GM12878 (cell line): ENCODE measurements around the gene ARMC8. TPM values are rescaled to one million over a fixed set of nuclear protein-coding genes. Genes with fewer than 3 reads are reported as not detected.

ENCODE experiments used
- BHLHE40 ChIP-seq, 2 experiments: fragments of 450-650 bp in 1 of 2; IDR thresholded peaks; 2 replicates each; pipeline ENCODE4 v1.6.1; 2011 to 2017; ENCODE audit warnings: low read depth in 2 of 2, borderline replicate concordance in 1 of 2, improper control_type of control experiment in 1 of 2, low read length in 1 of 2, mild to moderate bottlenecking in 1 of 2
- CEBPZ ChIP-seq: fragments of 150-350 bp; IDR thresholded peaks from 2 replicates; pipeline ENCODE4 v1.6.1; 2016; ENCODE audit warnings: low read depth, low read length
- CREM ChIP-seq: IDR thresholded peaks from 2 replicates; pipeline ENCODE4 v1.6.1; 2014; ENCODE audit warnings: antibody characterized with exemption, low read depth
- GATAD2B ChIP-seq: fragments of 450-650 bp; conservative IDR thresholded peaks from 2 replicates; pipeline ENCODE4 v1.6.1; 2017; ENCODE audit warnings: low read depth, mild to moderate bottlenecking, moderate library complexity
- IKZF1 ChIP-seq: fragments of 450-650 bp; conservative IDR thresholded peaks from 2 replicates; pipeline ENCODE4 v1.6.1; 2017; ENCODE audit warnings: antibody characterized with exemption, mild to moderate bottlenecking
- KDM1A ChIP-seq: fragments of 200-600 bp; sonication (generic); IDR thresholded peaks from 2 replicates; pipeline ENCODE4 v1.6.1; 2016; ENCODE audit warnings: borderline replicate concordance
- LARP7 ChIP-seq: fragments of 450-650 bp; IDR thresholded peaks from 2 replicates; pipeline ENCODE4 v1.6.1; 2017; ENCODE audit warnings: mild to moderate bottlenecking
- MXI1 ChIP-seq: fragments of 150-350 bp; IDR thresholded peaks from 2 replicates; pipeline ENCODE4 v1.6.1; 2011; ENCODE audit warnings: low read depth, mild to moderate bottlenecking, inconsistent platforms, low read length, improper control_type of control experiment
- MYC ChIP-seq: IDR thresholded peaks from 2 replicates; pipeline ENCODE4 v1.6.1; 2011; ENCODE audit warnings: mild to moderate bottlenecking, low read length, moderate library complexity, inconsistent platforms; ENCODE audit not compliant: insufficient read depth, insufficient replicate concordance, insufficient read length, severe bottlenecking
- NR2C1 ChIP-seq: fragments of 450-650 bp; IDR thresholded peaks from 2 replicates; pipeline ENCODE4 v1.6.1; 2017; ENCODE audit warnings: antibody characterized with exemption, mild to moderate bottlenecking, moderate library complexity
- PAX8 ChIP-seq: fragments of 450-650 bp; IDR thresholded peaks from 2 replicates; pipeline ENCODE4 v1.6.1; 2017; ENCODE audit warnings: mild to moderate bottlenecking, moderate library complexity
- PML ChIP-seq: IDR thresholded peaks from 2 replicates; pipeline ENCODE4 v1.6.1; 2012; ENCODE audit warnings: low read length, inconsistent platforms
- POLR2A ChIP-seq: IDR thresholded peaks from 2 replicates; pipeline ENCODE4 v1.6.1; 2011; ENCODE audit warnings: low read depth, mild to moderate bottlenecking, low read length
- POLR2AphosphoS2 ChIP-seq: IDR thresholded peaks from 2 replicates; pipeline ENCODE4 v1.6.1; 2011; ENCODE audit warnings: low read depth, mild to moderate bottlenecking, low read length, improper control_type of control experiment, moderate library complexity
- SIN3A ChIP-seq: IDR thresholded peaks from 2 replicates; pipeline ENCODE4 v1.6.1; 2012; ENCODE audit warnings: low read depth, low read length, improper control_type of control experiment
- SIX5 ChIP-seq: IDR thresholded peaks from 2 replicates; pipeline ENCODE4 v1.6.1; 2011; ENCODE audit warnings: mild to moderate bottlenecking, low read depth, low read length, moderate library complexity; ENCODE audit not compliant: severe bottlenecking
- SRF ChIP-seq, 2 experiments: IDR thresholded peaks; 2 replicates each; pipeline ENCODE4 v1.6.1; 2011; ENCODE audit warnings: low read depth in 2 of 2, low read length in 2 of 2, mild to moderate bottlenecking in 1 of 2, moderate library complexity in 1 of 2
- YBX1 ChIP-seq: fragments of 450-650 bp; IDR thresholded peaks from 2 replicates; pipeline ENCODE4 v1.6.1; 2016; ENCODE audit warnings: antibody characterized with exemption
- YY1 ChIP-seq: IDR thresholded peaks from 2 replicates; pipeline ENCODE4 v1.6.1; 2011; ENCODE audit warnings: low read depth, mild to moderate bottlenecking, low read length
- ZNF217 ChIP-seq: fragments of 450-650 bp; IDR thresholded peaks from 2 replicates; pipeline ENCODE4 v1.6.1; 2017; ENCODE audit warnings: antibody characterized with exemption, mild to moderate bottlenecking
- ZNF622 ChIP-seq: fragments of 450-650 bp; IDR thresholded peaks from 2 replicates; pipeline ENCODE4 v1.6.1; 2017; ENCODE audit warnings: mild to moderate bottlenecking, inconsistent platforms
- ZSCAN29 ChIP-seq: fragments of 450-650 bp; IDR thresholded peaks from 2 replicates; pipeline ENCODE4 v1.6.1; 2017; ENCODE audit warnings: mild to moderate bottlenecking, moderate library complexity
- polyA plus RNA-seq, 11 experiments: library from polyadenylated mRNA; depleted of rRNA in 4 of 11; unstranded in 6 of 11; stranded (reverse) in 5 of 11; fragments of >200 nt; fragmentation: Nextera tagmentation in 4 of 11; fragmentation: Illumina TruSeq in 1 of 11; extraction: Ambion mirVana in 4 of 11; extraction: Trizol in 1 of 11; gene quantifications; 1 replicate in 1 of 11; 2 replicates in 10 of 11; pipeline versions ENCODE4 v1.2.1 to v1.2.3, GENCODE V29; 2011 to 2016; ENCODE audit warnings: inconsistent platforms in 2 of 11, missing spikeins in 2 of 11, low read depth in 1 of 11
- total RNA-seq, 4 experiments: library from RNA; depleted of rRNA in 3 of 4; stranded (reverse); fragments of >200 nt in 3 of 4; fragmentation: Illumina TruSeq in 1 of 4; extraction: Trizol in 1 of 4; gene quantifications; 2 replicates each; pipeline versions ENCODE4 v1.2.1 to v1.2.3, GENCODE V29; 2013 to 2021
- TF ChIP-seq, protein P1 (sequence below): IDR thresholded peaks from 2 replicates; pipeline ENCODE4 v1.6.1; 2011; ENCODE audit warnings: borderline replicate concordance, low read depth, mild to moderate bottlenecking, moderate library complexity, mixed read lengths, low read length; ENCODE audit not compliant: insufficient read depth; ENCODE audit errors: extremely low read length
- TF ChIP-seq, protein P2 (sequence below), 3 experiments: IDR thresholded peaks in 2 of 3; conservative IDR thresholded peaks in 1 of 3; 2 replicates each; pipeline ENCODE4 v1.5.1; 2011; ENCODE audit warnings: low read depth in 3 of 3, low read length in 3 of 3, mild to moderate bottlenecking in 3 of 3, control low read depth in 2 of 3, moderate library complexity in 2 of 3, inconsistent platforms in 1 of 3, mixed read lengths in 1 of 3; ENCODE audit not compliant: control insufficient read depth in 2 of 3, insufficient read depth in 1 of 3; ENCODE audit errors: extremely low read depth in 1 of 3

ARMC8 gene
- total and polyA plus RNA-seq, 10 of the 15 experiments (the other 5 are each of a cell fraction or from before 2014, with no cell fraction given), result 29.8 to 93.4 (median 45.3) TPM

- TF ChIP-seq, protein P1, sequence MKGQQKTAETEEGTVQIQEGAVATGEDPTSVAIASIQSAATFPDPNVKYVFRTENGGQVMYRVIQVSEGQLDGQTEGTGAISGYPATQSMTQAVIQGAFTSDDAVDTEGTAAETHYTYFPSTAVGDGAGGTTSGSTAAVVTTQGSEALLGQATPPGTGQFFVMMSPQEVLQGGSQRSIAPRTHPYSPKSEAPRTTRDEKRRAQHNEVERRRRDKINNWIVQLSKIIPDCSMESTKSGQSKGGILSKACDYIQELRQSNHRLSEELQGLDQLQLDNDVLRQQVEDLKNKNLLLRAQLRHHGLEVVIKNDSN, result peak; percentile 12
- TF ChIP-seq POLR2AphosphoS2, result no peak
- peak; percentile 94 for TF ChIP-seq POLR2A
- TF ChIP-seq ZNF622, result no peak
- peak; percentile 66; the same call in 1 of the 2 replicates for TF ChIP-seq MXI1
- peak; percentile 64 for TF ChIP-seq CREM
- no peak for TF ChIP-seq KDM1A
- no peak for TF ChIP-seq SIX5
- TF ChIP-seq YY1, result peak; percentile 96
- TF ChIP-seq, protein P2, sequence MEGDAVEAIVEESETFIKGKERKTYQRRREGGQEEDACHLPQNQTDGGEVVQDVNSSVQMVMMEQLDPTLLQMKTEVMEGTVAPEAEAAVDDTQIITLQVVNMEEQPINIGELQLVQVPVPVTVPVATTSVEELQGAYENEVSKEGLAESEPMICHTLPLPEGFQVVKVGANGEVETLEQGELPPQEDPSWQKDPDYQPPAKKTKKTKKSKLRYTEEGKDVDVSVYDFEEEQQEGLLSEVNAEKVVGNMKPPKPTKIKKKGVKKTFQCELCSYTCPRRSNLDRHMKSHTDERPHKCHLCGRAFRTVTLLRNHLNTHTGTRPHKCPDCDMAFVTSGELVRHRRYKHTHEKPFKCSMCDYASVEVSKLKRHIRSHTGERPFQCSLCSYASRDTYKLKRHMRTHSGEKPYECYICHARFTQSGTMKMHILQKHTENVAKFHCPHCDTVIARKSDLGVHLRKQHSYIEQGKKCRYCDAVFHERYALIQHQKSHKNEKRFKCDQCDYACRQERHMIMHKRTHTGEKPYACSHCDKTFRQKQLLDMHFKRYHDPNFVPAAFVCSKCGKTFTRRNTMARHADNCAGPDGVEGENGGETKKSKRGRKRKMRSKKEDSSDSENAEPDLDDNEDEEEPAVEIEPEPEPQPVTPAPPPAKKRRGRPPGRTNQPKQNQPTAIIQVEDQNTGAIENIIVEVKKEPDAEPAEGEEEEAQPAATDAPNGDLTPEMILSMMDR (IDR thresholded peaks at IDR 0.05 in 2 of 3, conservative IDR thresholded peaks at IDR 0.05 in 1 of 3; ENCODE audit: control insufficient read depth in 2 of 3, extremely low read depth in 1 of 3, insufficient read depth in 1 of 3, low read depth in 3 of 3, low read length in 3 of 3), result no peak
- TF ChIP-seq MYC, result peak; percentile 74
- TF ChIP-seq ZNF217, result no peak
- TF ChIP-seq SIN3A, result no peak
- peak; percentile 89 for TF ChIP-seq NR2C1
- TF ChIP-seq PML, result peak; percentile 50; the same call in 1 of the 2 replicates
- TF ChIP-seq LARP7, result peak; percentile 99
- TF ChIP-seq BHLHE40 (IDR thresholded peaks at IDR 0.05; ENCODE audit: borderline replicate concordance in 1 of 2, low read depth in 2 of 2, low read length in 1 of 2), result peak; percentile 28 to 69; a peak in 2 of 4 replicates
- peak; percentile 97 for TF ChIP-seq IKZF1
- no peak for TF ChIP-seq PAX8
- no peak for TF ChIP-seq YBX1
- TF ChIP-seq GATAD2B, result peak; percentile 72; the same call in 1 of the 2 replicates
- no peak for TF ChIP-seq ZSCAN29
- no peak for TF ChIP-seq SRF (IDR thresholded peaks at IDR 0.05; ENCODE audit: low read depth in 2 of 2, low read length in 2 of 2)
- TF ChIP-seq CEBPZ, result no peak
Observed at GRCh38 chr3:138187296-138188012, at the start of gene ARMC8 (continued).
